Measurements from ENCODE around the gene RAI1.

RAI1 gene

DNA sequence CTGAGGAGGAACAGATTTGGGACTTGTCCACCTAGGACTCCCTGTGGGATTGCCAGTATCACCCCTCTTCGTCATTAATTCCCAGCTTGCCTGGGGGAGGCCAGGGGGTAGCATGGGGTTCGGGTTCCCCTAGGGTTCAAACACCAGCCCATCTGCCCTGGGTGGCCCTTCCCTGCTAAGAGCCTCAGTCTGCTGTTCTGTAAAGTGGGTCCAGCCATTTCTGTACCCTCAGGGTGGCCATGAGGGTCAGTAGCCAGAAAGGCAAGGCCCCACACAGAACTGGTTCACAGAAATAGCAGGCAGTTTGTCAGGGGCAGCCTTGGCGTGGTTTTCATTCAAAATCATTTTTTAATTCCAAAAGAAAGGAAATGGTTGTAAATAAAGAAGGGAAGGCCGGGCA lies 62.9 kb downstream of the RAI1 start:
- TF ChIP-seq SIN3A (IDR thresholded peaks at IDR 0.05; ENCODE audit: borderline replicate concordance, insufficient read depth, low read length): no peak
- no peak for TF ChIP-seq TAF1 (IDR thresholded peaks at IDR 0.05; ENCODE audit: borderline replicate concordance, insufficient read depth, low read length)
- TF ChIP-seq FOXP2 (optimal IDR thresholded peaks at IDR 0.05; ENCODE audit: borderline replicate concordance, extremely low read depth, extremely low read length, insufficient read depth): no peak
- no peak for TF ChIP-seq POLR2AphosphoS5 (IDR thresholded peaks at IDR 0.05; ENCODE audit: low read depth, low read length)
- TF ChIP-seq, protein P1, sequence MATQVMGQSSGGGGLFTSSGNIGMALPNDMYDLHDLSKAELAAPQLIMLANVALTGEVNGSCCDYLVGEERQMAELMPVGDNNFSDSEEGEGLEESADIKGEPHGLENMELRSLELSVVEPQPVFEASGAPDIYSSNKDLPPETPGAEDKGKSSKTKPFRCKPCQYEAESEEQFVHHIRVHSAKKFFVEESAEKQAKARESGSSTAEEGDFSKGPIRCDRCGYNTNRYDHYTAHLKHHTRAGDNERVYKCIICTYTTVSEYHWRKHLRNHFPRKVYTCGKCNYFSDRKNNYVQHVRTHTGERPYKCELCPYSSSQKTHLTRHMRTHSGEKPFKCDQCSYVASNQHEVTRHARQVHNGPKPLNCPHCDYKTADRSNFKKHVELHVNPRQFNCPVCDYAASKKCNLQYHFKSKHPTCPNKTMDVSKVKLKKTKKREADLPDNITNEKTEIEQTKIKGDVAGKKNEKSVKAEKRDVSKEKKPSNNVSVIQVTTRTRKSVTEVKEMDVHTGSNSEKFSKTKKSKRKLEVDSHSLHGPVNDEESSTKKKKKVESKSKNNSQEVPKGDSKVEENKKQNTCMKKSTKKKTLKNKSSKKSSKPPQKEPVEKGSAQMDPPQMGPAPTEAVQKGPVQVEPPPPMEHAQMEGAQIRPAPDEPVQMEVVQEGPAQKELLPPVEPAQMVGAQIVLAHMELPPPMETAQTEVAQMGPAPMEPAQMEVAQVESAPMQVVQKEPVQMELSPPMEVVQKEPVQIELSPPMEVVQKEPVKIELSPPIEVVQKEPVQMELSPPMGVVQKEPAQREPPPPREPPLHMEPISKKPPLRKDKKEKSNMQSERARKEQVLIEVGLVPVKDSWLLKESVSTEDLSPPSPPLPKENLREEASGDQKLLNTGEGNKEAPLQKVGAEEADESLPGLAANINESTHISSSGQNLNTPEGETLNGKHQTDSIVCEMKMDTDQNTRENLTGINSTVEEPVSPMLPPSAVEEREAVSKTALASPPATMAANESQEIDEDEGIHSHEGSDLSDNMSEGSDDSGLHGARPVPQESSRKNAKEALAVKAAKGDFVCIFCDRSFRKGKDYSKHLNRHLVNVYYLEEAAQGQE (IDR thresholded peaks at IDR 0.05; ENCODE audit: insufficient read depth in 1 of 2, low read depth in 2 of 2, low read length in 2 of 2): no peak

DNA sequence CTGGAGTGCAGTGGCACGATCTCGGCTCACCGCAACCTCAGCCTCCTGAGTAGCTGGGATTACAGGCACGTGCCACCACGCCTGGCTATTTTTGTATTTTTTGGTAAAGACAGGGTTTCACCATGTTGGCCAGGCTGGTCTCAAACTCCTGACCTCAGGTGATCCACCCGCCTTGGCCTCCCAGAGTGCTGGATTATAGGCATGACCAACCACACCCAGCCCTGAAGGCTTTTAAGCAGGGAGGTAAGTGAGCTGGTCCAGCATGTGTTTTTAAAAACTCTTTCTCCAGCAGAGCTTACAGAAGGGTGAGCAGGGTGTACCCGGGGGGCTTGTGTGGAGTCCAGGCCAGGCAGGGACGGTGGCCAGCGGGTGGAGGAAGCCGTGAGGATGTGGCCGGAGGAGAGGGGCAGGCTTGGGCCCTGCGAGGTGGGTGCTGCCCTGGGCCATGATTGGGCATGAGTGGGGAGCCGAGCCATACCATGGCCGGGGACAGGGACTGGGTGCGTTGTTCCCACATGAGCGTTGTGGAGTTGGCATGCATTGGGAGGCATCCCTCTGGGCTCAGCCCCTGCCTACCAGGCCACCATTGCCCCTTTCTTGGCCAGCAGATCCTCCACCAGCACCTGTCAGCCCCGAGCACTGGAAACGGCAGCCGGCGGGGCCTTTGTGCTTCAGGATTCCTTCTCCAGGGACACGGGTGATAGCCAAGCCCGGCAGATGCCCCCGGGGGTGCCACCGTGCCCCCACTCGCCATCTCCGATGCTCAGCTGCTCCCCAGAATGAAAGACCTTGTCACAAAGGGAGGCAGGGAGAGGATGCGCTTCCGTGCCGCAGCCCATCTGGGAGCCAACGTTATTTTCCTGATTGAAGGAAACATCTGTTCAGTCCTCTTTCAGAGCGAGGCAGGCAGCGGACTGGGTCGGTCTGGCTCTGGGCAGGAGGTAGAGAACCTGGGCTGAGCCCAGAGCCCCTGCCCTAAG lies 64.5 kb downstream of the RAI1 start:
- TF ChIP-seq FOXP2 (optimal IDR thresholded peaks at IDR 0.05; ENCODE audit: borderline replicate concordance, extremely low read depth, extremely low read length, insufficient read depth) (no peak), POLR2AphosphoS5 (IDR thresholded peaks at IDR 0.05; ENCODE audit: low read depth, low read length) (no peak), SIN3A (IDR thresholded peaks at IDR 0.05; ENCODE audit: borderline replicate concordance, insufficient read depth, low read length) (no peak), TAF1 (IDR thresholded peaks at IDR 0.05; ENCODE audit: borderline replicate concordance, insufficient read depth, low read length) (no peak)
- TF ChIP-seq, protein P1 (IDR thresholded peaks at IDR 0.05; ENCODE audit: insufficient read depth in 1 of 2, low read depth in 2 of 2, low read length in 2 of 2): no peak

DNA sequence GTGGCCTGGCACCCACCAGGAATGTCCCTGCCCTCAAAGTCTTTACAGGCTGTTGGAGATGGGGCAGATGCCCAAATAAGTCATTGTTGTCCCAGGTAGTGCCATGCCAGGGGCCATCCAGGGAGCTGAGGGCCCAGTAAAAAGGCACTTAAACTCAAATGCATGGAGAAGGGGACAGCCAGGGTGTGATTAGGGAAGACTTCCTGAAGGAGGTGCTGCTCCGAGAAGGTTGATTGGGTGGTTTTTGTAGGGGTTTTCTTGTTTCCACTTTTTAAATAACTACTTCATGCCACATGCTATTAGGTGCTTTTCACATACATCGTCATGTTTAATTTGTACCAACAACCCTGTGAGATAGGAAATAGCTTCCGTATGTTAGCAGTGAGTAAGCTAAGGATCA lies 66.9 kb downstream of the RAI1 start:
- TF ChIP-seq, protein P1 (IDR thresholded peaks at IDR 0.05; ENCODE audit: insufficient read depth in 1 of 2, low read depth in 2 of 2, low read length in 2 of 2): no peak
- no peak for TF ChIP-seq TAF1 (IDR thresholded peaks at IDR 0.05; ENCODE audit: borderline replicate concordance, insufficient read depth, low read length)
- no peak for TF ChIP-seq POLR2AphosphoS5 (IDR thresholded peaks at IDR 0.05; ENCODE audit: low read depth, low read length)
- TF ChIP-seq FOXP2 (optimal IDR thresholded peaks at IDR 0.05; ENCODE audit: borderline replicate concordance, extremely low read depth, extremely low read length, insufficient read depth): no peak
- no peak for TF ChIP-seq SIN3A (IDR thresholded peaks at IDR 0.05; ENCODE audit: borderline replicate concordance, insufficient read depth, low read length)

DNA sequence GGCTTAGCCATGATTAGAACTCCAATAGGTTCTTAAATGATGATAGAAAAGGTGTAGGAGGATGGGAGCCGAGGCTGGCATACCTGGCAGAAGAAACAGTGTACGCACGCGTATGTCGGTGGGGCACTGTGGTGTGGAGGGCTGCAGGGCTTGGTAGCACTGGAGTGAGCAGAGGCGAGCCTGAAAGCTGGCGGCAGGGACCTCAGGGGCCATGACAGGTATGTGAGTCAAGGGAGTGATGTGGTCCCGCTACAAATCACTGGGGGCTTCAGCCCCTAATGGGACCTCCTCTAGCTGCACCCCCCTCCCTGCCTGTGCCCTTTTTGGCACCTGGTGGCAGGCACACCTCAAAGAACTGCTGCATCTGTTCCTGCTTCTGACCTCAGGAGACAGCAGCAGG lies 67.3 kb downstream of the RAI1 start:
- TF ChIP-seq POLR2AphosphoS5 (IDR thresholded peaks at IDR 0.05; ENCODE audit: low read depth, low read length) (no peak), FOXP2 (optimal IDR thresholded peaks at IDR 0.05; ENCODE audit: borderline replicate concordance, extremely low read depth, extremely low read length, insufficient read depth) (no peak), SIN3A (IDR thresholded peaks at IDR 0.05; ENCODE audit: borderline replicate concordance, insufficient read depth, low read length) (no peak), TAF1 (IDR thresholded peaks at IDR 0.05; ENCODE audit: borderline replicate concordance, insufficient read depth, low read length) (no peak)
- TF ChIP-seq, protein P1 (IDR thresholded peaks at IDR 0.05; ENCODE audit: insufficient read depth in 1 of 2, low read depth in 2 of 2, low read length in 2 of 2): no peak

Measured in PFSK-1 (cell line).